GM19324 (cell line): ENCODE results near the gene ACTR5.

Source experiments
- ATAC-seq: cut with Tn5 transposase; IDR thresholded peaks from one replicate; pipeline ENCODE4 v1.9.1; 2021; ENCODE audit warnings: mild to moderate bottlenecking, moderate library complexity; ENCODE audit not compliant: unreplicated experiment, low FRiP score

Gene ACTR5

GRCh38 chr20:38728191-38728781, 20.0 kb upstream of the ACTR5 start:
- ATAC-seq, result no peak

- ATAC-seq, result no peak
These were observed 19.2 kb upstream of the ACTR5 start for GRCh38 chr20:38728911-38729642.

DNA sequence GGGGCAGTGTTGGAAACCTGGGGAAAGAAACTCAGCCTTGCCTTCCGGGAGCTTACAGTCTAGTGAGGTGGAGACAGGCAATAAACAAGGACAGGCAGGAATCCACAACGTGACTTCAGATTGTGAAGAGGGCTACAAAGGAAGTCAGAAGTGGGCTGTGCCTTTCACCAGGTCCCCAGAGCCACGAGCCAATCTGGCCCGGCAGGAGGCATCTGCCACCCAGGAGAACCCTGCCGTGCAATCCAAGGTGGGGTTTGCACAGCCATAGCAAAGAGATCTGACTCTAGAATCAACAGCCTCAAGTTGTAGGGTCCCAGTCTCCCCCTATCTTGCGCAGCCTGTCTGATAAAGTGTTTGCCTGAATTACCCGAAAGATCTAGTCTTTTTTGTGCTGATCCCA, 18.5 kb upstream of the ACTR5 start:
- no peak for ATAC-seq

GRCh38 chr20:38730167-38730988, 17.9 kb upstream of the ACTR5 start:
- no peak for ATAC-seq

GRCh38 chr20:38730989-38731737, 17.1 kb upstream of the ACTR5 start:
- no peak for ATAC-seq

DNA sequence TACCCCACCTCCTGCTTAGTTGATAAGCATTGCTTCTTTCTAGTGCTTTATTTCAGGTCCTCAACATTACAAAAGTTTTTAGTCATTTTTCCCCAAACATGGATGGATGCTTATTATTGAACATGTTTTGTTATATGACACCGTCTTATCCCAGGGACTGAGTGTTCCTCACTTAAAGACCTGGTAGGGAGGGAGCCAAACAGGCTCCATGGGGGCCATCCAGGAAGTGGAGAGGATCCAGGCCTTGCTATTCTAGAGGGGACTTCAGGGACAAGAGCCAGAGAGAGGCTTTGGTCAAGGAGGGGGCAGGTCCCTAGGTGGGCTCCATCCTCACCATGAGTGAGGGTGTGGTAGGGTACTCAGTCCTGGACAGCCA, 16.5 kb upstream of the ACTR5 start:
- ATAC-seq, result no peak

GRCh38 chr20:38732981-38733380, 15.3 kb upstream of the ACTR5 start:
- no peak for ATAC-seq

GRCh38 chr20:38735172-38735571, 13.1 kb upstream of the ACTR5 start:
- ATAC-seq, result no peak

GRCh38 chr20:38737887-38738286, 10.4 kb upstream of the ACTR5 start:
- no peak for ATAC-seq

DNA sequence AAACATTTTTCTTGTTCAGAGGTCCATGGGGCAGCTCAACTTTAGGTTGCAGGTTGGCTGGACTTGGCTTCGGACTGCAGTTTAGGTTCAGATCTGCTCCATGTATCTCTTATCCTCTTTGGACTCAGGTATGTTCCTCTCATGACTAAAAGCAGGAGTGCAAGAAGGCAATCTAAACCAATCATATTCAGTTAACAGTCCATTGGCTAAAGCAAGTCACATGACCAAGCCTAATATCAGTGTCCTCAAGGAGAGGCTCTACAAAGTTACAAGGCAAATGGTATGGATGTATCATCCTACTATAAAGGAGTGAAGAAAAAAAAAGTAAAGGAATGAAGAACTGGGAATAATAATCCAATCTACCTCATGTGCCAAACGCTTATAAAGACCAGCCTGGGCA, 2.5 kb upstream of the ACTR5 start:
- ATAC-seq, result no peak

DNA sequence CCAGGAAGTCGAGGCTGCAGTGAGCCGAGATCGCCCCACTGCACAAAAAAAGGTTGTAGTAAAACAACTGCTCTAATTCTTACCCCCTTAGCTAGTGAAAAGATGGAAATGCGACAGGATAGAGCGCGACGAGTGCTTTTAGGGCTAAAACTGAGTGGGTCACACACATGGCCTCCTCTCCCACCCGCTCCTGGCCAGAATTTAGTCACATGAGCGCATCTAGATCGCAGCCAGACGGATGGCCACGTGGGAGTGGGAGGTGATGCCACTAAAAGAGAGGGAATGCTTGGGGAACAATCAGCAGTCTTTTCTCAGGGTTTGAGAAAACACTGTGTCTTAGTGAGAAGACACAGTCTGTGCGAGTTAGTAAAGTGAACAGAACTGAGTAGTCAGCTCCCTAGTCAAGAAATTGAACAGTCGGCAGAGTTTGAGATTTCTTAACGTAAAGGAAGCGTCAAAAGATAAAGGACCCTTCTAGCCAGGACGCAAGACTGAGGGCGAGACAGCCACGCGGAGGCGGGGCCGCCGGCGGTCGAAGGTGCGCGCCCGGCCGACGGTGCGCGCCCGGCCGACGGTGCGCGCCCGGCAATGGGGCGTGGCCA, 664 bp upstream of the ACTR5 start:
- no peak for ATAC-seq

DNA sequence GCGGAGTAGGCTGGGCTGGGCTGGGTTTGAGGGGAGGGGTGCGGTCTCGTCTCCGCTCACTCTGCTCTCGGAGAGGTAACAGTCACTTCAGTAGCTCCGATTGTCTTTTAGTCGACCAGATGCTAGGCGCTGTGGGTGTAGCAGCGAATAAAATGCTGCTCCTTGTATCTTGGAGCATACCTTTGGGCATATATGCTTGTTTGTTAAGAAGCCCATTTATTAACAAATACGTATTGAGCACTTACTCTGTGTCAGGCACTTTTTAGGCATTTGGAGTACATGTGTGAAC, 545 bp downstream of the ACTR5 start:
- no peak for ATAC-seq

DNA sequence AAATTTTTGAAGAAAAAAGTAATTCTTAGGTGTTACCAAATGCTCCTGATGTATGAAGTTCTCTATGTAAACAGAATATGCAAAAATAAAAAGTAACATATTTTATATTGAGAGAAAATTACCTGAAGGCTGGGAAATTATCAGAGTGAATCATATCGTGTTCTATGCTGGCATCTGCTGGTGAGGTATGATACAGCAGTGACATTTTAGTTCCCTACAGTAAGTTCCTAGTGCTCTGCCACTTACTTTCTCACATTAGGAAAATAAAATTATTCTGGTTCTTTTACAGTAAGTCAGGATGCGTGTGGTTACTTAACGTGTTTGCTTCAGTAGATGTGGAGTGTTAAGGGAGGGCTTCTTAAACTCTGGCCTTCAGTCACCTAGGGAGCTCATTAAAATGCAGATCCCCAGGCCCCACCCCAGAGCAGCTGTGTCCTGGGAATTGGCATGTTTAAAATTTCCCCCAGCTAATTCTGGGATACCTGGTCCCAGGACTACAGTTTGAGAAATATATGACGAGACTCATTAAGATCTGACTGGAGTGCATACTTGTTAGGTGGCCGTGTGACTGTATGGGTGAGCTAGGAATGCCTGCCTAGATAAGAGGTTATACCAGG, 3.2 kb downstream of the ACTR5 start:
- no peak for ATAC-seq

GRCh38 chr20:38752029-38752428, 3.8 kb downstream of the ACTR5 start:
- no peak for ATAC-seq

DNA sequence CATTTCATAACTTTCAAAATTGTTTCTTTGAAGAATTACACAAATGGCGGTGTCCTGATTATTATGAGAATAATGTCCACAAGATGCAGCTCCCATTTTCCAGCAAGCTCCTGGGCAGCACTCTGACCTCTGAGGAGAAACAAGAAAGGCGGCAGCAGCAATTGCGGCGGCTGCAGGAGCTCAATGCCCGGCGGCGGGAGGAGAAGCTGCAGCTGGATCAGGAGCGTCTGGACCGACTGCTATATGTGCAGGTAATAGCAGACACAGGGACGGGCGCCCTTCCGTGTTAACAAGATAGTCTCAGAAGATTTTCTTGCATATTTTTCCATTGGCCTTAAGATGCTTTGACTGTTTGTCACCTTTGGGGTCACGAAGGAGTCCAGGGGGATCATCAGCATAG, 6.7 kb downstream of the ACTR5 start:
- ATAC-seq, result no peak

GRCh38 chr20:38755324-38755910, 7.2 kb downstream of the ACTR5 start:
- ATAC-seq, result no peak

DNA sequence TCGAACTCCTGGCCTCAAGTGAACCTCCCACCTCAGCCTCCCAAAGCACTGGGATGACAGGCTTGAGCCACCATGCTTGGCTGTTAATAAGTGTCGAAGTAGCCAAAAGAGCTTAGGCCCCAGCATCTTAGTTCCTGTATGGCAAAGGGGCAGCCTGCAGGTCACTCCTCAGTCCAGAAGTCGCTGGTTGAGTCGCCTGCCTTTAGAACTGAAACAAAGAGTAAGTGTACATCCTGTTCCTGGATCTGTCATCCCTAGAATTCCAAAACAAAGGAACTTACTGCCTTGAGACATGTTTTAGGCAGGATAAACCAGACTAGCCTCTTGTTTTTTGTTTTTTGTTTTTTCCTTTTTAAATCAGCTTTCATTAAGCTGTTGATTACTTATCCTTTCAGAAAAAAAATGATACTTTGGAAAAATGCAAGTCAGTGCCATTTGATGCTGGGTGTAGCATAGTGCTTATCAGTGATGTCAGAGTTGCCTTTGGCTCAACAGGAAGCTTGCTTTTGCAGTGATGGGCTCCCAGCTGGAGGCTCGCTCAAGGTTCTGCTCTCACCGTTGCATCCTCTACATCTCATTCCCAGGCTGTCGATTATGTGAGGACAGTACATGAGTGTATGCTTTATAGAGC, 9.0 kb downstream of the ACTR5 start:
- no peak for ATAC-seq

DNA sequence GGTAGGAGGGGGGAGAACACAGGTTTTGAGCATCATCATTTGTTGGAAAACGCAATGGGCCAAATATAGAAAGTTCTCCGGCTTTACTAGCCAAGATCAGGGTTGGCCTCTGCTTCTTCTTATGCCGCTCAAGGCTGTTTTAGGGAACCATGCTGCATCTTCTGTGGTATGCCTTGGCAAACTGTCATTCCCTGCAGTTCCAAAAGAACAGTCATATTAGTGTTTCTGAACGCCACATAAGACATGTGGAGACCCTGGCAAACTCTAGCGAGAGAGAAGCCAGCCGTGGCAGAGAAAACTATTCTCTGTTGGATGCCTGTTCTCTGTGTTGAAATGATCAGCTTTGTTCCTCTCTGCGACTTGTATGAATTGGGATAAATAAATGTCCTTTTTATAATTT, 10.8 kb downstream of the ACTR5 start:
- no peak for ATAC-seq

GRCh38 chr20:38760978-38761377, 12.7 kb downstream of the ACTR5 start:
- no peak for ATAC-seq

- no peak for ATAC-seq
These were observed 13.9 kb downstream of the ACTR5 start for GRCh38 chr20:38762174-38762573.
